Mucosa of descending colon (tissue), 3 donors: Measurements from ENCODE around the gene GNGT2. TPM values are rescaled to one million over a fixed set of nuclear protein-coding genes. Genes with fewer than 3 reads are reported as not detected.
A peak's percentile ranks its signal among the peaks of the same experiment; 100 is the strongest.

Experiments
- ATAC-seq: fragments of 200-7000 bp; cut with Tn5 transposase; one replicate; pipeline ENCODE4 v1.9.1; 2020; ENCODE audit warnings: mild to moderate bottlenecking, moderate library complexity
- DNase-seq, 3 donors: peaks; one replicate each; pipeline ENCODE4 v3.0.0-alpha.2; 2020
- H3K36me3 ChIP-seq: fragments of 200-600 bp; one replicate; pipeline ENCODE4 v1.8.0; 2021; ENCODE audit warnings: low read depth, mild to moderate bottlenecking
- H3K4me1 ChIP-seq: fragments of 200-600 bp; one replicate; pipeline ENCODE4 v1.8.0; 2021; ENCODE audit warnings: low read depth, mild to moderate bottlenecking
- H3K4me3 ChIP-seq: fragments of 200-600 bp; one replicate; pipeline ENCODE4 v1.8.0; 2021; ENCODE audit warnings: mild to moderate bottlenecking
- H3K9me3 ChIP-seq: fragments of 200-600 bp; one replicate; pipeline ENCODE4 v1.8.0; 2021; ENCODE audit warnings: mild to moderate bottlenecking
- CTCF ChIP-seq: fragments of 200-600 bp; IDR thresholded peaks from one replicate; pipeline ENCODE4 v1.8.0; 2022; ENCODE audit warnings: antibody characterized with exemption, mild to moderate bottlenecking
- intact Hi-C, 2 donors: fragments of 100-400 bp; cut with DNase I in 1 of 2; cut with micrococcal nuclease in 1 of 2; formaldehyde crosslinking; loops; one replicate each; pipeline versions ENCODE4 v1.11.0 to v1.11.1; 2022; cut with DNase I, micrococcal nuclease
- total RNA-seq, 3 donors: library from RNA; stranded (reverse); fragmentation: NEBNext Ultra II Directional in 2 of 3; extraction: Animal tissue kit (Norgen Biotek cat#: 25700) in 2 of 3; gene quantifications; one replicate each; pipeline versions ENCODE4 v1.2.1 to v1.2.4, GENCODE V29; 2021 to 2023
- donor health status: DM: no; HTN: no; CAD: no; lungs with moderate emphysema.
- donor health status: DM: no; HTN: no; CAD: no.
- donor health status: DM: no; HTN: yes; CAD: no.

The GNGT2 gene
- total RNA-seq, 3 donors from 2014 or later: 0.89 to 1.7 (median 0.96) TPM

- DNase-seq: peak in 1 of 3 donors; percentile 36
- H3K9me3 ChIP-seq: no peaks in the 10 kb centered on the region
- no peak for TF ChIP-seq CTCF
- ATAC-seq: peak; percentile 46
- no peaks in the 10 kb centered on the region for H3K36me3 ChIP-seq
- intact Hi-C loops: no loop called here
- no peaks in the 10 kb centered on the region for H3K4me1 ChIP-seq
- no peak overlapping the region for H3K4me3 ChIP-seq
Observed at GRCh38 chr17:49252148-49252695, 41.8 kb upstream of the GNGT2 start.

GRCh38 chr17:49249890-49250522 is 39.6 kb upstream of the GNGT2 start:
- no peak for ATAC-seq

GRCh38 chr17:49249292-49249794 is 39.0 kb upstream of the GNGT2 start:
- TF ChIP-seq CTCF: no peak
- H3K4me3 ChIP-seq: no peak overlapping the region
- peak; percentile 20 for ATAC-seq
- no peak for DNase-seq
- intact Hi-C loops: no loop called here
- H3K4me1 ChIP-seq: no peaks in the 10 kb centered on the region
- no peaks in the 10 kb centered on the region for H3K36me3 ChIP-seq
- H3K9me3 ChIP-seq: no peaks in the 10 kb centered on the region

More at GRCh38 chr17:49249890-49250522, 39.6 kb upstream of the GNGT2 start:
- no peak for TF ChIP-seq CTCF
- no peak overlapping the region for H3K4me3 ChIP-seq
- no peaks in the 10 kb centered on the region for H3K9me3 ChIP-seq
- no peak for DNase-seq
- intact Hi-C loops: no loop called here
- H3K36me3 ChIP-seq: no peaks in the 10 kb centered on the region
- H3K4me1 ChIP-seq: no peaks in the 10 kb centered on the region

- intact Hi-C loops: no loop called here
- Histone ChIP-seq H3K9me3 (no peaks in the 10 kb centered on the region), H3K4me3 (no peak overlapping the region), H3K36me3 (no peaks in the 10 kb centered on the region), H3K4me1 (no peaks in the 10 kb centered on the region)
- no peak for TF ChIP-seq CTCF
- no peak for DNase-seq
- no peak for ATAC-seq
Observed at GRCh38 chr17:49247944-49248343, 37.6 kb upstream of the GNGT2 start.

GRCh38 chr17:49244839-49245238 is 34.5 kb upstream of the GNGT2 start:
- DNase-seq: no peak
- Histone ChIP-seq H3K9me3 (no peaks in the 10 kb centered on the region), H3K4me1 (no peaks in the 10 kb centered on the region), H3K36me3 (no peaks in the 10 kb centered on the region), H3K4me3 (no peak overlapping the region)
- no peak for TF ChIP-seq CTCF
- ATAC-seq: no peak
- intact Hi-C loops: no loop called here
